DOHH2 (cell line): Measurements from ENCODE around the gene NOL4L.

Experiments used
- H3F3A ChIP-seq: fragments of 200-600 bp; sonication (generic), shearing (Covaris generic); 2 replicates; pipeline ENCODE4 v1.6.0; 2016; ENCODE audit warnings: antibody characterized with exemption, mild to moderate bottlenecking; ENCODE audit not compliant: control insufficient read depth, insufficient read depth
- H3K27ac ChIP-seq: fragments of 200-600 bp; sonication (generic); 2 replicates; pipeline ENCODE4 v1.5.1; 2014; ENCODE audit warnings: low read depth, mild to moderate bottlenecking, low read length, moderate library complexity
- H3K27me3 ChIP-seq: fragments of 200-600 bp; sonication (generic); 2 replicates; pipeline ENCODE4 v1.6.1; 2014; ENCODE audit warnings: mild to moderate bottlenecking, low read length, mixed read lengths; ENCODE audit not compliant: control insufficient read depth
- H3K36me3 ChIP-seq: fragments of 200-600 bp; sonication (generic); 2 replicates; pipeline ENCODE4 v1.6.1; 2014; ENCODE audit warnings: mild to moderate bottlenecking, low read length, moderate library complexity, mixed read lengths; ENCODE audit not compliant: control insufficient read depth
- H3K4me1 ChIP-seq: fragments of 200-600 bp; sonication (generic); 2 replicates; pipeline ENCODE4 v1.6.1; 2014; ENCODE audit warnings: mild to moderate bottlenecking, low read length, mixed read lengths; ENCODE audit not compliant: control insufficient read depth
- H3K4me2 ChIP-seq: fragments of 200-600 bp; sonication (generic); 2 replicates; pipeline ENCODE4 v1.6.0; 2014; ENCODE audit warnings: mild to moderate bottlenecking, low read length, moderate library complexity
- H3K4me3 ChIP-seq: fragments of 200-600 bp; sonication (generic); 2 replicates; pipeline ENCODE4 v1.5.1; 2014; ENCODE audit warnings: mild to moderate bottlenecking, low read length, mixed read lengths
- H3K79me2 ChIP-seq: fragments of 200-600 bp; sonication (generic); 2 replicates; pipeline ENCODE4 v1.6.1; 2014; ENCODE audit warnings: mild to moderate bottlenecking, low read length, mixed read lengths; ENCODE audit not compliant: control insufficient read depth
- H3K9me2 ChIP-seq: fragments of 200-600 bp; sonication (generic); replicated peaks from 2 replicates; pipeline ENCODE4 v1.6.1; 2014; ENCODE audit warnings: mild to moderate bottlenecking, low read length, mixed read lengths; ENCODE audit not compliant: control insufficient read depth
- H3K9me3 ChIP-seq: fragments of 200-600 bp; sonication (generic); 2 replicates; pipeline ENCODE4 v1.6.1; 2014; ENCODE audit warnings: antibody characterized with exemption, low read length, mixed read lengths; ENCODE audit not compliant: control insufficient read depth, insufficient read depth
- H4K20me1 ChIP-seq: fragments of 200-600 bp; sonication (generic); 2 replicates; pipeline ENCODE4 v1.6.0; 2014; ENCODE audit warnings: low read depth, mild to moderate bottlenecking, antibody characterized with exemption, low read length, moderate library complexity; ENCODE audit not compliant: control insufficient read depth, insufficient read depth
- EZH2phosphoT487 ChIP-seq: fragments of 200-600 bp; sonication (generic); IDR thresholded peaks from 2 replicates; pipeline ENCODE4 v1.6.1; 2017; ENCODE audit warnings: borderline replicate concordance, mild to moderate bottlenecking, antibody characterized with exemption, low read length, moderate library complexity, mixed read lengths
- TF ChIP-seq, protein P1 (sequence below): fragments of 200-600 bp; sonication (generic); IDR thresholded peaks from one replicate; pipeline ENCODE4 v1.5.1; 2014; ENCODE audit warnings: antibody characterized with exemption, mild to moderate bottlenecking, low read depth, low read length; ENCODE audit not compliant: poor library complexity, severe bottlenecking

NOL4L gene

DNA sequence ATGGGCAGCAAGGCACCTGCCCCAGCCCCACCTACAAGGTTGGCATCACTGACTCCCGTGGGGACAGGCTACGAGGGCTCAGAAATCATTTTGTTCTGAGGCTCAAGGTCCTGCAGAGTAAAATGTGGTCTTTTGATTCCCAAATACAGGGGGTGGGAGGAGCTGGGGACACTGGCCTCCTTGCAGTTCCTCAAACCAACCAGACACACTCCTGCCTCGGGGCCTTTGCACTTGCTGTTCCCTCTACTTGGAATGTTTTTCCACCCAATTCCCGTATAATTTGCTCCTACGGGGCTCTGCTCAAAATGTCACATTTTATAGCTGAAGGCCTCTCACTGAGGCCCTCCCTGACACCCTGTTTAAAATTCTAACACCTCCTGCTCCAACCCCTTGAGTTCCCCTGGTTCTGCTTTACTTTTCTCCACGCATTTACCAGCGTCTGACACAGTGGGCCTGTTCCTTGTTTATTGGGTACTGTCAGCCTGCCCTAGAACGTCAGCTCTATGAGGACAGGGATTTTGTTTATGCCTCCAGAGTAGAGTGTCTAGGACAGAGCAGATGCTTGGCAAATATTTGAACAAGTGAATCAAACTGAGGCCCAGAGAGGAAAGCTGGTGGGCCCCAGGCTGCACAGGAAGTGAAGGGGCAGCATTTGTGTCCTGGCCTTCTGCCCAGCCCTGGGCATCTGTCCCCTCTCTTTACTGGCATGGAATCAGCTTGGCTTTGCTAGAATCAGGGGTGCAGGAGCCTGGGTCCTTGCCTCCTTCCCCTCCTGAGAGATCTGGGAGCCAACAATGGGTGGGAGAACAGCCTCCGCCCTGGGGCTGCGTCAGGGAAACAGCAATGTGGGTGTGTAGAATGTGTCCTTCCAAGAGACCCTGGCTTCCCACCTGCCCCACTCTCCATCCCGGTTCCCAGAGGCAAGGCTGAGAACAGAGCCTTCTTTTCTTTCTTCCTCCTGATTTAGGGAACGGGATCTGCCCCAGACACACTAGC lies 18.5 kb downstream of the NOL4L start:
- no peaks in the 10 kb centered on the region for H4K20me1 ChIP-seq
- no peaks in the 10 kb centered on the region for H3K9me2 ChIP-seq
- no peak overlapping the region for H3K27ac ChIP-seq

DNA sequence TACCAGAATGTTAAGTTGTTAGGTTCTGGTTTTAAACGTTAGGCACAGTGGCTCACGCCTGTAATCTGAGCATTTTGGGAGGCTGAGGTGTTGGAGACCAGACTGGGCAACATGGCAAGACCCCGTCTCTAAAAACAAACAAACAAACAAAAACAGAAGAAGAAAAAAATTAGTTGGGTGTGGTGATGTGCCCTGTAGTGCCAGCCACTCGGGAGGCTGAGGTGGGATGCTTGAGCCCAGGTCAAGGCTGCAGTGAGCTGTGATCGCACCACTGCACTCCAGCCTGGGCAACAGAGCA lies 19.4 kb downstream of the NOL4L start:
- Histone ChIP-seq H3K9me2 (no peaks in the 10 kb centered on the region), H3K4me3 (no peak overlapping the region), H3K4me2 (no peak overlapping the region), H3F3A (no peaks in the 10 kb centered on the region), H3K27me3 (no peaks in the 10 kb centered on the region; the same call in 1 of the 2 replicates), H4K20me1 (no peaks in the 10 kb centered on the region), H3K9me3 (no peaks in the 10 kb centered on the region), H3K79me2 (no peaks in the 10 kb centered on the region), H3K4me1 (no peaks in the 10 kb centered on the region), H3K27ac (no peak overlapping the region), H3K36me3 (no peaks in the 10 kb centered on the region)
- no peak for TF ChIP-seq EZH2phosphoT487
- TF ChIP-seq, protein P1, sequence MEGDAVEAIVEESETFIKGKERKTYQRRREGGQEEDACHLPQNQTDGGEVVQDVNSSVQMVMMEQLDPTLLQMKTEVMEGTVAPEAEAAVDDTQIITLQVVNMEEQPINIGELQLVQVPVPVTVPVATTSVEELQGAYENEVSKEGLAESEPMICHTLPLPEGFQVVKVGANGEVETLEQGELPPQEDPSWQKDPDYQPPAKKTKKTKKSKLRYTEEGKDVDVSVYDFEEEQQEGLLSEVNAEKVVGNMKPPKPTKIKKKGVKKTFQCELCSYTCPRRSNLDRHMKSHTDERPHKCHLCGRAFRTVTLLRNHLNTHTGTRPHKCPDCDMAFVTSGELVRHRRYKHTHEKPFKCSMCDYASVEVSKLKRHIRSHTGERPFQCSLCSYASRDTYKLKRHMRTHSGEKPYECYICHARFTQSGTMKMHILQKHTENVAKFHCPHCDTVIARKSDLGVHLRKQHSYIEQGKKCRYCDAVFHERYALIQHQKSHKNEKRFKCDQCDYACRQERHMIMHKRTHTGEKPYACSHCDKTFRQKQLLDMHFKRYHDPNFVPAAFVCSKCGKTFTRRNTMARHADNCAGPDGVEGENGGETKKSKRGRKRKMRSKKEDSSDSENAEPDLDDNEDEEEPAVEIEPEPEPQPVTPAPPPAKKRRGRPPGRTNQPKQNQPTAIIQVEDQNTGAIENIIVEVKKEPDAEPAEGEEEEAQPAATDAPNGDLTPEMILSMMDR, result no peak

More for the DNA sequence above, 18.5 kb downstream of the NOL4L start:
- H3F3A ChIP-seq, result no peaks in the 10 kb centered on the region
- no peak overlapping the region for H3K4me3 ChIP-seq
- H3K79me2 ChIP-seq, result no peaks in the 10 kb centered on the region
- H3K4me2 ChIP-seq, result no peak overlapping the region
- H3K4me1 ChIP-seq, result no peaks in the 10 kb centered on the region
- H3K36me3 ChIP-seq, result no peaks in the 10 kb centered on the region
- H3K27me3 ChIP-seq, result no peaks in the 10 kb centered on the region; the same call in 1 of the 2 replicates
- TF ChIP-seq, protein P1, result no peak
- no peak for TF ChIP-seq EZH2phosphoT487
- H3K9me3 ChIP-seq, result no peaks in the 10 kb centered on the region

DNA sequence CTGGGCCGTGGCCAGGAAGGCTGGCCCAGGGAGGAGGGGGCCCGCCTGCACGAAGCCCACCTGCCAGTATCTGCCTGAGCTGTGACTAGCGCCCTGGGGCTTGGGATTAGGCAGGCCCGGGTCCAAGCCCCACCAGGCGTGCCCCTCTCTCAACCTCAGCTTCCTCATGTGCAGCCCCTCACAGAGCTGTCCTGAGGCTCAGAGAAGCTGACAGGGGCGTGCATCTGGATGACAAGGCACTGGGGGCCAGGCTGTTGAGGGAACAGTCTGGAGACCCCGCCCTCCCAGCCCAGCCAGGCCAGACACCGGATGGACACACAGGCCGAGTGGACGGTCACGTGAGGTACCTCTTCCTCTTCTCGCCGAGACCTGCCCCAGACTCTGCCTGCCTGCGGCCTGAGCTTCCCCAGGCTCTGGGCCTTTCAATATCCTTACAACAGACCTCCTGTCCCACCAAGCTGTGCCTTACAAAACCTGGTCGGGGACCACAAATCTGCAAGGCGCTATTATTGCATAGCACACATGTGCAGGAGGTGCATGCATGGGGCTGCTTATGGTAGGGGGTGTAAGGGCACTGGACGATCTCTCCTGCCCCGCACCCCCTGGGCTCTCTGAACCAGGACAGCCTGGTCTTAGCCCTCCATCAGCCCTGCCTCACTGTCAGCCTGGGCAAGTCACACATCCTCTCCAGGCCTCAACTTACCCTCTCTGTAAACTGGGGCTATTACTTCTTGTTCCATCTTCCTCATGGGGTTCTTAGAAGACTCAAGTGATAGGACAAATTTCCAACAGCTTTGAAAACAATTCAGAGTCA lies 20.0 kb downstream of the NOL4L start:
- no peak overlapping the region for H3K4me2 ChIP-seq
- H3K27ac ChIP-seq, result no peak overlapping the region
- no peaks in the 10 kb centered on the region for H3K9me3 ChIP-seq
- no peak for TF ChIP-seq EZH2phosphoT487
- TF ChIP-seq, protein P1, result no peak
- H3F3A ChIP-seq, result no peaks in the 10 kb centered on the region
- no peaks in the 10 kb centered on the region for H3K79me2 ChIP-seq
- H3K4me1 ChIP-seq, result no peaks in the 10 kb centered on the region
- no peaks in the 10 kb centered on the region; the same call in 1 of the 2 replicates for H3K27me3 ChIP-seq
- no peaks in the 10 kb centered on the region for H3K9me2 ChIP-seq
- H3K4me3 ChIP-seq, result no peak overlapping the region
- no peaks in the 10 kb centered on the region for H3K36me3 ChIP-seq
- no peaks in the 10 kb centered on the region for H4K20me1 ChIP-seq
